HepG2 (cell line): ENCODE results near the gene PSMB11. TPM values are rescaled to one million over a fixed set of nuclear protein-coding genes. Genes with fewer than 3 reads are reported as not detected.

Experiments used
- EP300 ChIP-seq, 3 experiments: sonication (generic) in 1 of 3; formaldehyde crosslinking in 1 of 3; IDR thresholded peaks; 2 replicates each; pipeline versions ENCODE4 v1.5.1 to v1.6.1; 2011 to 2020; ENCODE audit warnings: low read depth in 2 of 3, low read length in 2 of 3, borderline replicate concordance in 1 of 3, improper control_type of control experiment in 1 of 3, mild to moderate bottlenecking in 1 of 3, missing genetic modification reagents in 1 of 3, moderate library complexity in 1 of 3
- FOXC1 ChIP-seq: sonication (generic); formaldehyde crosslinking; IDR thresholded peaks from 2 replicates; pipeline ENCODE4 v1.8.0; 2022; ENCODE audit warnings: mild to moderate bottlenecking, missing genetic modification reagents, borderline replicate concordance
- HMG20A ChIP-seq: IDR thresholded peaks from 2 replicates; pipeline ENCODE4 v1.6.1; 2016; ENCODE audit warnings: borderline replicate concordance
- HNF4A ChIP-seq: sonication (generic); formaldehyde crosslinking; IDR thresholded peaks from 2 replicates; pipeline ENCODE4 v1.4.0; 2020; ENCODE audit warnings: missing genetic modification reagents
- HOXD1 ChIP-seq: sonication (generic); formaldehyde crosslinking; IDR thresholded peaks from 2 replicates; pipeline ENCODE4 v1.5.0; 2020; ENCODE audit warnings: missing genetic modification reagents
- ISL2 ChIP-seq: sonication (generic); formaldehyde crosslinking; IDR thresholded peaks from 2 replicates; pipeline ENCODE4 v1.5.0; 2020; ENCODE audit warnings: missing genetic modification reagents
- KLF12 ChIP-seq: sonication (generic); formaldehyde crosslinking; IDR thresholded peaks from 2 replicates; pipeline ENCODE4 v1.4.0; 2020; ENCODE audit warnings: missing genetic modification reagents, borderline replicate concordance
- MBD4 ChIP-seq: IDR thresholded peaks from 2 replicates; pipeline ENCODE4 v1.6.1; 2012; ENCODE audit warnings: low read length, inconsistent platforms, borderline replicate concordance
- MTF1 ChIP-seq: sonication (generic); formaldehyde crosslinking; IDR thresholded peaks from 2 replicates; pipeline ENCODE4 v1.5.0; 2020; ENCODE audit warnings: missing genetic modification reagents
- NPAS2 ChIP-seq: sonication (generic); formaldehyde crosslinking; IDR thresholded peaks from 2 replicates; pipeline ENCODE4 v1.8.0; 2022; ENCODE audit warnings: mild to moderate bottlenecking, missing genetic modification reagents, borderline replicate concordance
- NR3C1 ChIP-seq: sonication (generic); formaldehyde crosslinking; IDR thresholded peaks from 2 replicates; pipeline ENCODE4 v1.4.0; 2020; ENCODE audit warnings: missing genetic modification reagents
- RFXANK ChIP-seq: IDR thresholded peaks from 2 replicates; pipeline ENCODE4 v1.6.1; 2016
- SNAPC2 ChIP-seq: sonication (generic); formaldehyde crosslinking; IDR thresholded peaks from 2 replicates; pipeline ENCODE4 v1.8.1; 2022; ENCODE audit warnings: mild to moderate bottlenecking, missing genetic modification reagents
- SOX6 ChIP-seq, 2 experiments: fragments of 450-650 bp in 1 of 2; sonication (generic) in 1 of 2; formaldehyde crosslinking in 1 of 2; IDR thresholded peaks; 2 replicates each; pipeline versions ENCODE4 v1.4.0 to v1.6.1; 2017 to 2020; ENCODE audit warnings: antibody characterized with exemption in 1 of 2, mild to moderate bottlenecking in 1 of 2, missing genetic modification reagents in 1 of 2
- SP4 ChIP-seq: sonication (generic); formaldehyde crosslinking; IDR thresholded peaks from 2 replicates; pipeline ENCODE4 v1.8.1; 2023; ENCODE audit warnings: mild to moderate bottlenecking, missing genetic modification reagents
- ZBTB26 ChIP-seq: IDR thresholded peaks from 2 replicates; pipeline ENCODE4 v1.6.1; 2016; ENCODE audit warnings: missing compliant biosample characterization, missing genetic modification reagents, borderline replicate concordance
- ZBTB44 ChIP-seq: sonication (generic); formaldehyde crosslinking; IDR thresholded peaks from 2 replicates; pipeline ENCODE4 v1.4.0; 2020; ENCODE audit warnings: missing genetic modification reagents
- ZNF124 ChIP-seq: sonication (generic); formaldehyde crosslinking; IDR thresholded peaks from 2 replicates; pipeline ENCODE4 v1.4.0; 2020; ENCODE audit warnings: missing genetic modification reagents
- ZNF235 ChIP-seq: sonication (generic); formaldehyde crosslinking; IDR thresholded peaks from 2 replicates; pipeline ENCODE4 v1.8.1; 2023; ENCODE audit warnings: mild to moderate bottlenecking, missing genetic modification reagents, borderline replicate concordance
- ZNF451 ChIP-seq: sonication (generic); formaldehyde crosslinking; IDR thresholded peaks from 2 replicates; pipeline ENCODE4 v1.5.0; 2020; ENCODE audit warnings: mild to moderate bottlenecking, missing genetic modification reagents
- ZNF616 ChIP-seq: sonication (generic); formaldehyde crosslinking; IDR thresholded peaks from 2 replicates; pipeline ENCODE4 v1.5.0; 2020; ENCODE audit warnings: low read depth, mild to moderate bottlenecking, missing genetic modification reagents
- ZNF644 ChIP-seq: IDR thresholded peaks from 2 replicates; pipeline ENCODE4 v1.6.1; 2016; ENCODE audit warnings: low read depth
- polyA plus RNA-seq, 8 experiments: library from polyadenylated mRNA; depleted of rRNA in 3 of 8; stranded (reverse) in 7 of 8; unstranded in 1 of 8; fragments of >200 nt; fragmentation: Illumina TruSeq in 4 of 8; extraction: Trizol in 4 of 8; gene quantifications; 2 replicates each; pipeline versions ENCODE4 v1.2.1 to v1.2.3, GENCODE V29; 2011 to 2016; ENCODE audit warnings: low read depth in 4 of 8, missing spikeins in 1 of 8, mixed read lengths in 1 of 8; ENCODE audit not compliant: insufficient read depth in 1 of 8
- total RNA-seq, 5 experiments: library from RNA; depleted of rRNA; stranded (reverse); fragments of >200 nt; fragmentation: Illumina TruSeq; extraction: Trizol; gene quantifications; 2 replicates each; pipeline ENCODE4 v1.2.3, GENCODE V29; 2016; ENCODE audit warnings: low read depth in 1 of 5
- TF ChIP-seq, protein P1 (sequence below): sonication (generic); formaldehyde crosslinking; IDR thresholded peaks from 2 replicates; pipeline ENCODE4 v1.8.1; 2022; ENCODE audit warnings: mild to moderate bottlenecking, missing genetic modification reagents
- TF ChIP-seq, protein P2 (sequence below): sonication (generic); formaldehyde crosslinking; IDR thresholded peaks from 2 replicates; pipeline ENCODE4 v1.8.1; 2023; ENCODE audit warnings: mild to moderate bottlenecking, missing genetic modification reagents, borderline replicate concordance

Gene PSMB11
- total and polyA plus RNA-seq, 2 of the 13 experiments (the other 11 are each of a cell fraction or from before 2014, with no cell fraction given) = not detected

DNA sequence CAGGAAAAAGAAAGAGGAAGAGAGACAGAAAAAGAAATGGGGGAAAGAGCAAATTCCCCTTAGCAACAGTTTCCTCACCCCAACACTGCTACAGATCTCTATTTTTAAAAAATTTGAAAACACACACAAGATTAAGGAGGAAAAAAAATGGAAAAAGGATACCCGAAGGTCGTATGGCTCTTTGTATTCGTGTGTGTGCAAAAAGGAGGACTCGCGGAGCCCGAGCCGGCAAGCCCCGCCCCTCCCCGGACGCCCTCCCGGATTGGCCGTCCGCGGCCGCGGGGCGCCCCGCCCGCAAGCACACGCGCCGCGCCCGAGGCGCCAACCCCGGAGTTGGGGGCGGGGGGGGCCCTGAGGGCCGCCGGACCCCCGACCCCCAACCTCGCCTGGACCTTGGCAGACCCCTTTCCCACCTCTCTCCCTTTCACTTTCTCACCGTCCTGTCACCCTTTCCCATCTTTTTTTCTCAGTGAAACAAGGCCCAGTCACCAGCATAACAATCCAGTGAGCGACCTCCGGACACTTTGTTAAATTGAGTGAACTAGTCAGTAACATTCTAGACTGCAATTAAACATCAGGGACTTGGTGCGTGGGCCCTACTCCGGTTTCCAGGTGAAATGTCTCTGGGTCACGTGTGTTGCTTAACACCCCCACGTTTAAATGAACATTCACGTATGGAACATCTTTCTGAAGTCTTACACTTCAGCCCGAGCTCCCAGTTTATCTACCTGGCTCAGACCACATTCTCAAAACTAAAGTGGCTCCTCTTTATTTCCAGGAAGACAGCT lies 31.9 kb upstream of the PSMB11 start, which contains the start of gene C14orf93 (continued):
- TF ChIP-seq ISL2 (CRISPR knock-in tag) (peak; percentile 67), ZBTB44 (CRISPR knock-in tag) (no peak), SP4 (CRISPR knock-in tag) (peak; percentile 95), ZNF124 (CRISPR knock-in tag) (no peak; the same call in 1 of the 2 replicates), NPAS2 (CRISPR knock-in tag) (no peak), ZBTB26 (CRISPR knock-in tag) (0 out of 2 replicates have a peak, but pooled peaks have one; percentile 60), ZNF451 (peak; percentile 24; the same call in 1 of the 2 replicates), MTF1 (CRISPR knock-in tag) (no peak), EP300 (IDR thresholded peaks at IDR 0.05; ENCODE audit: low read depth in 2 of 2, low read length in 2 of 2) (peak in 1 of 2 experiments; percentile 38; a peak in 1 of 4 replicates), EP300 (CRISPR knock-in tag; IDR thresholded peaks at IDR 0.05; ENCODE audit: borderline replicate concordance) (peak; percentile 42; the same call in 1 of the 2 replicates), MBD4 (no peak), FOXC1 (CRISPR knock-in tag) (no peak; the same call in 1 of the 2 replicates), ZNF616 (no peak), HOXD1 (CRISPR knock-in tag) (no peak; the same call in 1 of the 2 replicates), HNF4A (CRISPR knock-in tag) (peak; percentile 35), RFXANK (CRISPR knock-in tag) (peak; percentile 43), HMG20A (CRISPR knock-in tag) (no peak), SOX6 (IDR thresholded peaks at IDR 0.05) (no peak), SOX6 (CRISPR knock-in tag; IDR thresholded peaks at IDR 0.05) (no peak), NR3C1 (CRISPR knock-in tag) (no peak), SNAPC2 (CRISPR knock-in tag) (no peak; the same call in 1 of the 2 replicates), ZNF235 (CRISPR knock-in tag) (peak; percentile 68; the same call in 1 of the 2 replicates), ZNF644 (CRISPR knock-in tag) (no peak), KLF12 (CRISPR knock-in tag) (peak; percentile 48; the same call in 1 of the 2 replicates)
- TF ChIP-seq, protein P1, sequence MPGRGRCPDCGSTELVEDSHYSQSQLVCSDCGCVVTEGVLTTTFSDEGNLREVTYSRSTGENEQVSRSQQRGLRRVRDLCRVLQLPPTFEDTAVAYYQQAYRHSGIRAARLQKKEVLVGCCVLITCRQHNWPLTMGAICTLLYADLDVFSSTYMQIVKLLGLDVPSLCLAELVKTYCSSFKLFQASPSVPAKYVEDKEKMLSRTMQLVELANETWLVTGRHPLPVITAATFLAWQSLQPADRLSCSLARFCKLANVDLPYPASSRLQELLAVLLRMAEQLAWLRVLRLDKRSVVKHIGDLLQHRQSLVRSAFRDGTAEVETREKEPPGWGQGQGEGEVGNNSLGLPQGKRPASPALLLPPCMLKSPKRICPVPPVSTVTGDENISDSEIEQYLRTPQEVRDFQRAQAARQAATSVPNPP = peak; percentile 86; the same call in 1 of the 2 replicates
- TF ChIP-seq, protein P2, sequence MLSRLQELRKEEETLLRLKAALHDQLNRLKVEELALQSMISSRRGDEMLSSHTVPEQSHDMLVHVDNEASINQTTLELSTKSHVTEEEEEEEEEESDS (CRISPR knock-in tag) = peak; percentile 40; the same call in 1 of the 2 replicates
